PC-9 (cell line): ENCODE data around the gene PRPSAP2. TPM values are rescaled to one million over a fixed set of nuclear protein-coding genes. Genes with fewer than 3 reads are reported as not detected.

Source experiments
- BruUV-seq: library from RNA; stranded (reverse); fragments of 400-500 nt; replicated peaks from 2 replicates; lab custom pipeline; 2021; lab: Mats Ljungman, UMichigan
- CTCF ChIA-PET: fragments of 300-600 bp; sonication (Branson Sonifier 250); formaldehyde crosslinking; loops from one replicate; lab custom pipeline; 2022; ENCODE audit warnings: antibody characterized with exemption; lab: Charles Lee
- POLR2A ChIA-PET: fragments of 300-600 bp; sonication (Branson Sonifier 250); formaldehyde crosslinking; loops from one replicate; lab custom pipeline; 2022; ENCODE audit warnings: antibody characterized with exemption; ENCODE audit not compliant: unreplicated experiment; lab: Charles Lee
- DNase-seq, 2 experiments: peaks; one replicate each; pipeline versions ENCODE4 v3.0.0 to v3.0.0-alpha.2; 2015 to 2022; ENCODE audit warnings: mixed read lengths in 1 of 2
- H2AFZ ChIP-seq: fragments of 200-600 bp; sonication (generic); 2 replicates; pipeline ENCODE4 v1.8.1; 2017; ENCODE audit warnings: antibody characterized with exemption
- H3F3A ChIP-seq: fragments of 200-600 bp; sonication (generic); 2 replicates; pipeline ENCODE4 v1.8.1; 2017; ENCODE audit warnings: antibody characterized with exemption, mild to moderate bottlenecking, low read depth; ENCODE audit not compliant: insufficient read depth
- H3K27ac ChIP-seq: fragments of 200-600 bp; sonication (generic); 2 replicates; pipeline ENCODE4 v1.6.1; 2016; ENCODE audit warnings: mixed run types
- H3K27me3 ChIP-seq: fragments of 200-600 bp; sonication (generic); 2 replicates; pipeline ENCODE4 v1.6.1; 2016; ENCODE audit warnings: low read depth, mixed run types; ENCODE audit not compliant: insufficient read depth
- H3K36me3 ChIP-seq: fragments of 200-600 bp; sonication (generic); 2 replicates; pipeline ENCODE4 v1.6.1; 2016; ENCODE audit warnings: low read depth, mixed run types
- H3K4me1 ChIP-seq: fragments of 200-600 bp; sonication (generic); replicated peaks from 2 replicates; pipeline ENCODE4 v1.6.1; 2016; ENCODE audit warnings: mixed run types; ENCODE audit not compliant: insufficient read depth
- H3K4me2 ChIP-seq: fragments of 200-600 bp; sonication (generic); 2 replicates; pipeline ENCODE4 v1.6.1; 2017; ENCODE audit warnings: mixed run types
- H3K4me3 ChIP-seq: fragments of 200-600 bp; sonication (generic); 2 replicates; pipeline ENCODE4 v1.6.1; 2016; ENCODE audit warnings: mixed run types
- H3K79me2 ChIP-seq: fragments of 200-600 bp; sonication (generic); 2 replicates; pipeline ENCODE4 v1.6.1; 2017; ENCODE audit warnings: low read depth, mixed run types
- H3K9me2 ChIP-seq: fragments of 200-600 bp; sonication (generic); 2 replicates; pipeline ENCODE4 v1.8.1; 2017; ENCODE audit warnings: mild to moderate bottlenecking; ENCODE audit not compliant: insufficient read depth
- H3K9me3 ChIP-seq: fragments of 200-600 bp; sonication (generic); 2 replicates; pipeline ENCODE4 v1.8.1; 2016; ENCODE audit warnings: low read depth; ENCODE audit not compliant: insufficient read depth
- H4K20me1 ChIP-seq: fragments of 200-600 bp; sonication (generic); 2 replicates; pipeline ENCODE4 v1.8.1; 2017; ENCODE audit not compliant: insufficient read depth
- CTCF ChIP-seq: fragments of 200-600 bp; sonication (generic); conservative IDR thresholded peaks from 2 replicates; pipeline ENCODE4 v1.6.1; 2017; ENCODE audit warnings: mixed run types, antibody characterized with exemption, mild to moderate bottlenecking, moderate library complexity
- EZH2 ChIP-seq: fragments of 200-600 bp; sonication (generic); IDR thresholded peaks from 2 replicates; pipeline ENCODE4 v1.8.0; 2017; ENCODE audit warnings: antibody characterized with exemption, low read depth
- intact Hi-C: fragments of 100-400 bp; cut with micrococcal nuclease; formaldehyde crosslinking; loops from one replicate; pipeline ENCODE4 v1.10.0; 2022; ENCODE audit not compliant: unreplicated experiment
- total RNA-seq: library from RNA; stranded (reverse); gene quantifications from 2 replicates; pipeline ENCODE4 v1.2.3, GENCODE V29; 2021

The PRPSAP2 gene
- total RNA-seq, 1 experiment from 2014 or later, result 50.0 TPM

- Histone ChIP-seq H3K9me2 (no peaks in the 10 kb centered on the region), H3K4me3 (no peak overlapping the region), H3K79me2 (no peaks in the 10 kb centered on the region), H3K27me3 (no peaks in the 10 kb centered on the region), H2AFZ (no peak overlapping the region), H3K27ac (no peak overlapping the region), H4K20me1 (no peaks in the 10 kb centered on the region), H3K9me3 (no peaks in the 10 kb centered on the region), H3K36me3 (no peaks in the 10 kb centered on the region), H3K4me2 (no peak overlapping the region), H3K4me1 (no peaks in the 10 kb centered on the region; the same call in 1 of the 2 replicates), H3F3A (peaks cover 11% of the 10 kb centered on the region; the same call in 1 of the 2 replicates)
- TF ChIP-seq CTCF (no peak), EZH2 (no peak)
- DNase-seq, result no peak
- POLR2A ChIA-PET, result interaction anchor here (0.5 kb wide), 1 partner anchor 68 kb away, joined by 3 read pairs; no protein-coding TSS in a partner anchor
- BruUV-seq, result no TSS peak
- CTCF ChIA-PET, result interaction anchor here (0.7 to 0.9 kb wide), 3 partner anchors 43 to 337 kb away, joined by 3 to 8 read pairs (median 3); partner anchors contain the start of gene FAM83G
- intact Hi-C loops, result no loop called here
Observed at GRCh38 chr17:18961634-18962493, 103.9 kb downstream of the PRPSAP2 start.

DNA sequence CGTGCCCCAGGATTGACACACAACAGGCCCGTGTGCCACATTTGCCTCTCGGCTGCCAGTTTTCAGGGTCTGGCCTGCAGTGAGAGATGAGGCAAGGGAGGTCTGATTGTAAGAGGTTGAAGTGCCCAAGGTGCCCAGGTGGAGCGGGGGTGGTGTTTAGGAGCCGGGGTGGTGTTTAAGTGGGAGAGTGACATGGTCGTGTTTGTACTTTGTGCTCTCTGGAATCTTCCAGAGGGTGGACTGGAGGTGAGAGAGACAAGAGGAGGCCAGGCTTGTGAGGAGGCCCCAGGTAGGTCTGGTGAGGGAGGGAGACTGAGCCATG is 104.5 kb downstream of the PRPSAP2 start:
- peaks cover 15% of the 10 kb centered on the region; the same call in 1 of the 2 replicates for H3F3A ChIP-seq
- H3K79me2 ChIP-seq, result no peaks in the 10 kb centered on the region
- no peak overlapping the region for H2AFZ ChIP-seq
- H3K9me3 ChIP-seq, result no peaks in the 10 kb centered on the region
- no peak overlapping the region for H3K4me3 ChIP-seq
- intact Hi-C loops, result no loop called here
- H3K27ac ChIP-seq, result no peak overlapping the region
- TF ChIP-seq EZH2 (no peak), CTCF (no peak)
- H3K36me3 ChIP-seq, result no peaks in the 10 kb centered on the region
- peaks cover 6% of the 10 kb centered on the region for H3K4me1 ChIP-seq
- BruUV-seq, result no TSS peak
- H3K4me2 ChIP-seq, result no peak overlapping the region
- no peaks in the 10 kb centered on the region for H4K20me1 ChIP-seq
- H3K9me2 ChIP-seq, result no peaks in the 10 kb centered on the region
- ChIA-PET POLR2A (no interaction called here), CTCF (no interaction called here)
- DNase-seq, result no peak
- H3K27me3 ChIP-seq, result no peaks in the 10 kb centered on the region

DNA sequence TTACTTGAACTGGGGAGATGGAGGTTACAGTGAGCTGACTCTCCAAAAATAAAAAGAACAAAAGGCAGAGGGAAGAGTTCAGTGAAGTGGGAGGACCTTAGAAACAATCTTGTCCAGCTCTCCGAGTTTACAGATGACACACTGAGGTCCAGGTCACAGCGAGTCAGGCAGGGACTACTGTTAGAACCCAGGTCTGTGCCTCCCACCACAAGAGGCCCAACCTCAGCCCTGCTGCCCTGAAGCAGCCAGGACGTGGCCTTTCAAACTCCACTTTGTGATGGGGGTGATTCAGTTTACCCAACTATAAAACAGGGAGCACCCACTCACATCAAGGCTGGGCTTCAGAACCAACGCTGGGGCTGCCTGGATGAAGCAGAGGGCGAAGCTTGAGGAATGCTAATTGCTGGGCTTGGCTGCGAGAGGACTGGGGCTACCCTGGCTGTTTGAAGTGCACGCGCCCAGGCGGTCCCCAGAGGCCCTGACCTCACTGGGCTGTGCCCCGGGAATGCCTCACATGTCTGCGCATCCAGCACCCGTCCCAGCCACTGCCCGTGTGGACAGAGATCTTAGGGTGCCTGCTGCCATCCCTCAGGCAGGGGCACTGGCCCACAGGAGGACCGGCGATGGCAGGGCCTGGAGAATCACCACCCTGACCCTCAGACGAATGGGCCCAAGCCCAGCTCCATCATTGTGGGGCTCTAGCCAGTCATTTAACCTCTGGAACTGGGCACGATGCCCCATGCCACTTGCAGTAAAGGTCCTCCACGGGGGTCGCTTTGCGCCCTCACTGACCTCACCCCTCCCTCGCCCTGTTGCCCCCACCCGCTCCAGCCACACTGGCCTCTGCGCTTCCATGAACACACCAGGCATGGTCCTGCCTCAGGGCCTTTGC is 105.4 kb downstream of the PRPSAP2 start:
- no peaks in the 10 kb centered on the region for H3K79me2 ChIP-seq
- H3K27ac ChIP-seq, result no peak overlapping the region
- no peak for TF ChIP-seq CTCF
- TF ChIP-seq EZH2, result no peak
- H3K4me2 ChIP-seq, result no peak overlapping the region
- peaks cover 15% of the 10 kb centered on the region for H3K4me1 ChIP-seq
- intact Hi-C loops, result no loop called here
- H4K20me1 ChIP-seq, result no peaks in the 10 kb centered on the region
- no peaks in the 10 kb centered on the region for H3K36me3 ChIP-seq
- H3K27me3 ChIP-seq, result no peaks in the 10 kb centered on the region
- POLR2A ChIA-PET, result no interaction called here
- peaks cover 20% of the 10 kb centered on the region; the same call in 1 of the 2 replicates for H3F3A ChIP-seq
- H3K9me2 ChIP-seq, result no peaks in the 10 kb centered on the region
- CTCF ChIA-PET, result no interaction called here
- no peak for DNase-seq
- no peak overlapping the region for H2AFZ ChIP-seq
- no peak overlapping the region for H3K4me3 ChIP-seq
- no peaks in the 10 kb centered on the region for H3K9me3 ChIP-seq
- no TSS peak for BruUV-seq
